Endothelial cell of umbilical vein (primary cell): Measurements from ENCODE around the gene SPEM2.

Experiments used
- CTCF ChIP-seq, 2 donors: IDR thresholded peaks; 1 replicate in 1 of 2; 2 replicates in 1 of 2; pipeline ENCODE4 v1.5.1; 2011; ENCODE audit warnings: low read length in 2 of 2, mild to moderate bottlenecking in 2 of 2, moderate library complexity in 2 of 2, control low read depth in 1 of 2, inconsistent platforms in 1 of 2, low read depth in 1 of 2; ENCODE audit not compliant: insufficient read depth in 1 of 2; ENCODE audit errors: extremely low read depth in 1 of 2
- FOS ChIP-seq: IDR thresholded peaks from 2 replicates; pipeline ENCODE4 v1.6.1; 2011; ENCODE audit warnings: mild to moderate bottlenecking, low read length, moderate library complexity, borderline replicate concordance; ENCODE audit not compliant: insufficient read depth
- JUN ChIP-seq: IDR thresholded peaks from 2 replicates; pipeline ENCODE4 v1.6.1; 2011; ENCODE audit warnings: borderline replicate concordance, low read depth; ENCODE audit not compliant: insufficient read length, insufficient read depth
- POLR2A ChIP-seq: IDR thresholded peaks from 2 replicates; pipeline ENCODE4 v1.6.1; 2012; ENCODE audit warnings: low read depth, mild to moderate bottlenecking, control low read depth, low read length
- POLR2AphosphoS5 ChIP-seq: IDR thresholded peaks from 2 replicates; pipeline ENCODE4 v1.6.1; 2012; ENCODE audit warnings: low read depth, mild to moderate bottlenecking, control low read depth, low read length, moderate library complexity; ENCODE audit not compliant: insufficient read depth

DNA sequence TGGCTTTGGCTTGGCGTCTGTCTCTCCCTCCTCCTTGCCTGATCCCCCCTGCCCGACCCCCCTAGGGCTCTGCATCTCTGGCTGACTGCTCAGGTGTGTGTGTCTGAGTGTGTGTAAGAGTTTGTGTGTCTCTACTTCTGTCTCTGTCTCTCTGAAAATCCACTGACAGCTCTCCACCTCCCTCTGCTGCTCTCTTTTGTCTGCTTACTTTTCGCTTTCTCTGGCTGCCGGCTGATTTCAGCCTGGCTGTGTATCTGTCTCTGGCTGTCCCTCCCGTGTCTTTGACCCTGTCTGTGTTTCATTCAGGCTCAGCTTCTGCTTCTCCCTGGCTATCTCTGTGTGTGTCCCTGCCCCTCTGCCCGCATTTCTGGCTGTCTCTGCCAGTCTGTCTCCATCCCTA lies 9.1 kb upstream of the SPEM2 start:
- no peak for TF ChIP-seq POLR2A
- no peak for TF ChIP-seq CTCF (IDR thresholded peaks at IDR 0.05; ENCODE audit: extremely low read depth in 1 of 2, insufficient read depth in 1 of 2, low read depth in 1 of 2, low read length in 2 of 2)
- TF ChIP-seq POLR2AphosphoS5 = no peak
- no peak for TF ChIP-seq FOS
- TF ChIP-seq JUN = no peak
